ENCODE results near the gene LGALS9. TPM values are rescaled to one million over a fixed set of nuclear protein-coding genes. Genes with fewer than 3 reads are reported as not detected.

LGALS9 gene
- total RNA-seq, result 10 to 100 TPM; 44.8 to 46.3 TPM

- no peaks in the 10 kb centered on the region for H3K27me3 Mint-ChIP-seq (ENCODE audit: low read depth)
- H3K36me3 Mint-ChIP-seq (ENCODE audit: insufficient read depth in 2 of 2), result peaks cover 4 to 5% of the 10 kb centered on the region in 2 donors
- peaks cover 57% of the 10 kb centered on the region for H3K4me1 Mint-ChIP-seq (ENCODE audit: low read depth)
- peak; percentile 37 to 63 for ATAC-seq (replicated peaks in 1 of 2)
- H3K9me3 Mint-ChIP-seq, result no peaks in the 10 kb centered on the region
- peak within 1 kb of the TSS; percentile 62 for H3K27ac Mint-ChIP-seq
- peak; percentile 20 to 41 for DNase-seq
- peak within 1 kb of the TSS; percentile 82 to 84 for H3K4me3 Mint-ChIP-seq
Observed at GRCh38 chr17:27630607-27631410, at the start of gene LGALS9. TSS of gene LGALS9 (plus strand) at chr17:27631188. CDS start at chr17:27631266, 78 bp downstream.

GRCh38 chr17:27582696-27583095 is 48.3 kb upstream of the LGALS9 start:
- DNase-seq (no peak), ATAC-seq (replicated peaks in 1 of 2) (no peak)
- Mint-ChIP-seq H3K4me1 (ENCODE audit: low read depth) (peaks cover 49% of the 10 kb centered on the region), H3K4me3 (no peak overlapping the region), H3K27me3 (ENCODE audit: low read depth) (no peaks in the 10 kb centered on the region), H3K9me3 (no peaks in the 10 kb centered on the region), H3K36me3 (ENCODE audit: insufficient read depth in 2 of 2) (peaks cover 11 to 28% of the 10 kb centered on the region in 2 donors), H3K27ac (peak overlapping the region; percentile 35)

GRCh38 chr17:27585153-27585681 is 45.8 kb upstream of the LGALS9 start:
- H3K27me3 Mint-ChIP-seq (ENCODE audit: low read depth), result no peaks in the 10 kb centered on the region
- H3K27ac Mint-ChIP-seq, result peak overlapping the region; percentile 15
- no peak for ATAC-seq (replicated peaks in 1 of 2)
- no peak for DNase-seq
- H3K4me1 Mint-ChIP-seq (ENCODE audit: low read depth), result peaks cover 24% of the 10 kb centered on the region
- H3K9me3 Mint-ChIP-seq, result no peaks in the 10 kb centered on the region
- H3K36me3 Mint-ChIP-seq (ENCODE audit: insufficient read depth in 2 of 2), result peaks cover 7 to 29% of the 10 kb centered on the region in 2 donors
- no peak overlapping the region for H3K4me3 Mint-ChIP-seq

GRCh38 chr17:27585792-27586191 is 45.2 kb upstream of the LGALS9 start:
- Mint-ChIP-seq H3K9me3 (no peaks in the 10 kb centered on the region), H3K4me3 (no peak overlapping the region), H3K27me3 (ENCODE audit: low read depth) (no peaks in the 10 kb centered on the region), H3K36me3 (ENCODE audit: insufficient read depth in 2 of 2) (peaks cover 5 to 31% of the 10 kb centered on the region in 2 donors), H3K4me1 (ENCODE audit: low read depth) (peaks cover 18% of the 10 kb centered on the region), H3K27ac (no peak overlapping the region)
- DNase-seq (no peak), ATAC-seq (replicated peaks in 1 of 2) (no peak)

GRCh38 chr17:27586203-27586721 is 44.7 kb upstream of the LGALS9 start:
- Mint-ChIP-seq H3K9me3 (no peaks in the 10 kb centered on the region), H3K27me3 (ENCODE audit: low read depth) (no peaks in the 10 kb centered on the region), H3K4me1 (ENCODE audit: low read depth) (peaks cover 14% of the 10 kb centered on the region), H3K27ac (no peak overlapping the region), H3K4me3 (no peak overlapping the region), H3K36me3 (ENCODE audit: insufficient read depth in 2 of 2) (peaks cover 5 to 29% of the 10 kb centered on the region in 2 donors)
- no peak for ATAC-seq (replicated peaks in 1 of 2)
- DNase-seq, result no peak

GRCh38 chr17:27588354-27588753 is 42.6 kb upstream of the LGALS9 start:
- Mint-ChIP-seq H3K27ac (no peak overlapping the region), H3K4me3 (no peak overlapping the region), H3K36me3 (ENCODE audit: insufficient read depth in 2 of 2) (peaks cover 4 to 31% of the 10 kb centered on the region in 2 donors), H3K27me3 (ENCODE audit: low read depth) (no peaks in the 10 kb centered on the region), H3K4me1 (ENCODE audit: low read depth) (peaks cover 14% of the 10 kb centered on the region), H3K9me3 (no peaks in the 10 kb centered on the region)
- ATAC-seq (replicated peaks in 1 of 2) (no peak), DNase-seq (no peak)

- Mint-ChIP-seq H3K36me3 (ENCODE audit: insufficient read depth in 2 of 2) (peaks cover 2 to 21% of the 10 kb centered on the region in 2 donors), H3K27me3 (ENCODE audit: low read depth) (no peaks in the 10 kb centered on the region), H3K4me3 (no peak overlapping the region), H3K27ac (no peak overlapping the region), H3K9me3 (no peaks in the 10 kb centered on the region), H3K4me1 (ENCODE audit: low read depth) (peaks cover 29% of the 10 kb centered on the region)
- ATAC-seq (replicated peaks in 1 of 2), result no peak
- DNase-seq, result no peak
Observed at GRCh38 chr17:27590864-27591263, 40.1 kb upstream of the LGALS9 start.

- ATAC-seq (replicated peaks in 1 of 2), result no peak
- no peaks in the 10 kb centered on the region for H3K27me3 Mint-ChIP-seq (ENCODE audit: low read depth)
- H3K36me3 Mint-ChIP-seq (ENCODE audit: insufficient read depth in 2 of 2), result peaks cover 2 to 24% of the 10 kb centered on the region in 2 donors
- no peak for DNase-seq
- no peaks in the 10 kb centered on the region for H3K9me3 Mint-ChIP-seq
- H3K27ac Mint-ChIP-seq, result no peak overlapping the region
- peaks cover 29% of the 10 kb centered on the region for H3K4me1 Mint-ChIP-seq (ENCODE audit: low read depth)
- H3K4me3 Mint-ChIP-seq, result no peak overlapping the region
Observed at GRCh38 chr17:27591986-27592385, 39.0 kb upstream of the LGALS9 start.

- H3K27me3 Mint-ChIP-seq (ENCODE audit: low read depth), result no peaks in the 10 kb centered on the region
- ATAC-seq (replicated peaks in 1 of 2) (no peak), DNase-seq (no peak)
- peaks cover 24% of the 10 kb centered on the region for H3K4me1 Mint-ChIP-seq (ENCODE audit: low read depth)
- no peaks in the 10 kb centered on the region for H3K9me3 Mint-ChIP-seq
- H3K36me3 Mint-ChIP-seq (ENCODE audit: insufficient read depth in 2 of 2), result peaks cover 2 to 19% of the 10 kb centered on the region in 2 donors
- H3K27ac Mint-ChIP-seq, result no peak overlapping the region
- no peak overlapping the region for H3K4me3 Mint-ChIP-seq
Observed at GRCh38 chr17:27593232-27593856, 37.6 kb upstream of the LGALS9 start.

GRCh38 chr17:27593857-27594255 is 37.1 kb upstream of the LGALS9 start:
- H3K4me1 Mint-ChIP-seq (ENCODE audit: low read depth), result peaks cover 24% of the 10 kb centered on the region
- no peak overlapping the region for H3K27ac Mint-ChIP-seq
- ATAC-seq (replicated peaks in 1 of 2) (no peak), DNase-seq (no peak)
- no peaks in the 10 kb centered on the region for H3K9me3 Mint-ChIP-seq
- peaks cover 2 to 19% of the 10 kb centered on the region in 2 donors for H3K36me3 Mint-ChIP-seq (ENCODE audit: insufficient read depth in 2 of 2)
- no peak overlapping the region for H3K4me3 Mint-ChIP-seq
- H3K27me3 Mint-ChIP-seq (ENCODE audit: low read depth), result no peaks in the 10 kb centered on the region

GRCh38 chr17:27595208-27595607 is 35.8 kb upstream of the LGALS9 start:
- peaks cover 31% of the 10 kb centered on the region for H3K4me1 Mint-ChIP-seq (ENCODE audit: low read depth)
- DNase-seq (no peak), ATAC-seq (replicated peaks in 1 of 2) (peak; percentile 55 to 58)
- H3K27me3 Mint-ChIP-seq (ENCODE audit: low read depth), result no peaks in the 10 kb centered on the region
- no peak overlapping the region for H3K27ac Mint-ChIP-seq
- H3K36me3 Mint-ChIP-seq (ENCODE audit: insufficient read depth in 2 of 2), result peaks cover 2 to 14% of the 10 kb centered on the region in 2 donors
- no peak overlapping the region for H3K4me3 Mint-ChIP-seq
- no peaks in the 10 kb centered on the region for H3K9me3 Mint-ChIP-seq

- Mint-ChIP-seq H3K36me3 (ENCODE audit: insufficient read depth in 2 of 2) (peaks cover 7 to 16% of the 10 kb centered on the region in 2 donors), H3K4me1 (ENCODE audit: low read depth) (peaks cover 38% of the 10 kb centered on the region), H3K4me3 (no peak overlapping the region), H3K27me3 (ENCODE audit: low read depth) (no peaks in the 10 kb centered on the region), H3K9me3 (no peaks in the 10 kb centered on the region), H3K27ac (peak overlapping the region; percentile 32)
- ATAC-seq (replicated peaks in 1 of 2), result no peak
- no peak for DNase-seq
Observed at GRCh38 chr17:27596096-27596495, 34.9 kb upstream of the LGALS9 start.

GRCh38 chr17:27596566-27597187 is 34.3 kb upstream of the LGALS9 start:
- no peaks in the 10 kb centered on the region for H3K27me3 Mint-ChIP-seq (ENCODE audit: low read depth)
- DNase-seq (no peak), ATAC-seq (replicated peaks in 1 of 2) (no peak)
- peak overlapping the region; percentile 26 for H3K27ac Mint-ChIP-seq
- peaks cover 44% of the 10 kb centered on the region for H3K4me1 Mint-ChIP-seq (ENCODE audit: low read depth)
- H3K9me3 Mint-ChIP-seq, result no peaks in the 10 kb centered on the region
- H3K36me3 Mint-ChIP-seq (ENCODE audit: insufficient read depth in 2 of 2), result peaks cover 9 to 20% of the 10 kb centered on the region in 2 donors
- H3K4me3 Mint-ChIP-seq, result no peak overlapping the region
